ENCODE measurements around the gene ZNF436. TPM values are rescaled to one million over a fixed set of nuclear protein-coding genes. Genes with fewer than 3 reads are reported as not detected.

The ZNF436 gene
- total RNA-seq, result 38.0 and 38.8 TPM in 2 replicates

DNA sequence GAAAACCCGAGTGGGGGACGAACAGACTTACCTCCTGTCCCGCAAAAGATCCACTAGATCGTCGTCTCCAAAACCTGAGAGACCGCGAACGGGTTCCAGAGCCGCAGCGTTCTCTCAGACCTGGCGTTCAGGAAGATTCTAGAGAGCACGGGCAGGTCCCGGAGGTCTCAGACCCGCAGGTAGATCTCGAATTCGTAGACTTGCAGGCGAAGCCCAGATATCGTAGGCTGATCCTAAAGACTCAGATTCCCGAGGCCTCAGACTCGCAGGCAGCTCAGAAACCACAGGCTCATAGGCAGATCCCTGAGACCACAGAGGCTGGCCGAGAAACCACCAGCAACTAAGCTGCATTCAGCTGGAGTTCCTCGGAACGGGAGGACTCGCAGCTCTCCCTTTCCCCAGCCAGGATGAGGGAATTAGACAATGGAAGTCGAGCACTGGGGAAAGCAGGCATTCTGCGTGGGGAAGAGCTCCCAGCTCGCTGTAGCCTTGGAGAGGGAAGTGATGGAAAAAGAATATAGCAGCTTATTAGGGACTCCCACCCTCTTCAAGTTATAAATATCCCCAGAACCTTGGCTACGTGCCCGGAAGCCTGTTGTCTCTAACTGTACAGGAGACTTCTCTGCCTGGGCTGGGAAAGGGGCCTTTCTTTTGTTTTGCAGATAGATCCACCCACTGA, at the start of gene ZNF436:
Gene ZNF436 (minus strand): TSS at position 502 of the 679 bp plus-strand sequence. CDS start 1,831 bp downstream, outside the sequence.

GRCh38 chr1:23344111-23344986, 25.3 kb downstream of the ZNF436 start, which contains the start of gene HNRNPR:
HNRNPR (minus strand) TSS chr1:23344284; CDS start chr1:23341008, 3,276 bp downstream.

Other genes starting within 250 kb of the ZNF436 start
- gene LUZP1, start 201.0 kb downstream of the ZNF436 start, total RNA-seq, result 33.5 and 43.0 TPM in 2 replicates
- gene HTR1D, start 152.3 kb downstream of the ZNF436 start, total RNA-seq, result 0.11 TPM in 1 of 2 replicates, not detected in the other
- 85.9 and 94.9 TPM in 2 replicates for gene HNRNPR, start 25.6 kb downstream of the ZNF436 start, total RNA-seq
- gene TCEA3, start 54.9 kb upstream of the ZNF436 start, total RNA-seq, result 45.6 and 71.5 TPM in 2 replicates
- gene ASAP3, start 114.3 kb upstream of the ZNF436 start, total RNA-seq, result 127 and 150 TPM in 2 replicates
- 1.2 and 2.6 TPM in 2 replicates for gene E2F2, start 161.4 kb upstream of the ZNF436 start, total RNA-seq
- gene ID3, start 189.7 kb upstream of the ZNF436 start, total RNA-seq, result 311 and 497 TPM in 2 replicates